ENCODE data around the gene CDC45.
A peak's percentile ranks its signal among the peaks of the same experiment; 100 is the strongest.
"Not testable (repeated sequence)": the region's sequence is repeated elsewhere in the genome, so short reads cannot be mapped to it uniquely, and the experiment has no call there.

CDC45 gene

GRCh38 chr22:19479355-19480172 is at the start of gene CDC45:
Gene CDC45, plus strand, starts transcription at chr22:19479920. Its CDS starts 49 bp downstream, at chr22:19479969.
- DNase-seq = peak; percentile 92

GRCh38 chr22:19429950-19430889 is 49.5 kb upstream of the CDC45 start:
- DNase-seq = peak; percentile 67

- peak; percentile 71 for DNase-seq
Measured at GRCh38 chr22:19430890-19431541, 48.7 kb upstream of the CDC45 start.

GRCh38 chr22:19431649-19432132 is 48.0 kb upstream of the CDC45 start, which contains the start of gene HIRA:
Gene HIRA, minus strand, starts transcription at chr22:19431733. Its CDS starts 257 bp downstream, at chr22:19431476.
- peak; percentile 98 for DNase-seq

- peak; percentile 95 for DNase-seq
Measured at GRCh38 chr22:19432133-19432851, 47.4 kb upstream of the CDC45 start, which contains the start of gene MRPL40. Gene MRPL40, plus strand, starts transcription at chr22:19432545. Its CDS starts 10 bp downstream, at chr22:19432555.

GRCh38 chr22:19434401-19434800 is 45.3 kb upstream of the CDC45 start:
- no peak for DNase-seq

- DNase-seq = no peak
Measured at GRCh38 chr22:19434829-19435580, 44.7 kb upstream of the CDC45 start.

- not testable (repeated sequence) for DNase-seq
Measured at GRCh38 chr22:19436444-19437161, 43.1 kb upstream of the CDC45 start.

GRCh38 chr22:19438298-19438697 is 41.4 kb upstream of the CDC45 start:
- no peak for DNase-seq

GRCh38 chr22:19440411-19441195 is 39.1 kb upstream of the CDC45 start:
- DNase-seq = no peak

GRCh38 chr22:19442166-19442565 is 37.6 kb upstream of the CDC45 start:
- no peak for DNase-seq

- DNase-seq = no peak
Measured at GRCh38 chr22:19443544-19444211, 36.0 kb upstream of the CDC45 start.

- peak; percentile 18 for DNase-seq
Measured at GRCh38 chr22:19445279-19445982, 34.3 kb upstream of the CDC45 start.

GRCh38 chr22:19446603-19447329 is 33.0 kb upstream of the CDC45 start:
- no peak for DNase-seq

GRCh38 chr22:19447330-19448075 is 32.2 kb upstream of the CDC45 start, which contains the start of gene C22orf39:
Gene C22orf39, minus strand, starts transcription at chr22:19447711. Its CDS starts 23 bp downstream, at chr22:19447688.
- peak; percentile 88 for DNase-seq

GRCh38 chr22:19448076-19448607 is 31.6 kb upstream of the CDC45 start:
- DNase-seq = peak; percentile 62

Data from activated CD8-positive, alpha-beta memory T cell treated with anti-CD3 and anti-CD28 coated beads, Interleukin-2, amount 50 U/mL, for 48 hours (primary cell).